H1 (cell line): ENCODE results near the gene PHTF1. TPM values are rescaled to one million over a fixed set of nuclear protein-coding genes. Genes with fewer than 3 reads are reported as not detected.

Source experiments
- CTBP2 ChIP-seq: IDR thresholded peaks from 2 replicates; pipeline ENCODE4 v1.7.0; 2011; ENCODE audit warnings: borderline replicate concordance, mild to moderate bottlenecking, moderate library complexity, mixed read lengths, low read length; ENCODE audit not compliant: insufficient read depth, insufficient read length
- polyA plus RNA-seq, 7 experiments: library from polyadenylated mRNA; depleted of rRNA in 3 of 7; stranded (reverse) in 5 of 7; unstranded in 2 of 7; fragments of >200 nt in 5 of 7; fragments of 200-250 nt in 2 of 7; gene quantifications; 1 replicate in 5 of 7; 2 replicates in 1 of 7; 4 replicates in 1 of 7; pipeline versions ENCODE4 v1.2.1 to v1.2.3, GENCODE V29; 2011 to 2013; ENCODE audit warnings: missing spikeins in 2 of 7, mixed read lengths in 2 of 7
- total RNA-seq: library from RNA; stranded (reverse); fragmentation: NEBNext Ultra II Directional; extraction: Animal tissue kit (Norgen Biotek cat#: 25700); gene quantifications from 2 replicates; pipeline ENCODE4 v1.2.1, GENCODE V29; 2021

Gene PHTF1
- total and polyA plus RNA-seq, 2 of the 8 experiments (the other 6 are each of a cell fraction or from before 2014, with no cell fraction given) = 9.1 to 26.9 TPM

DNA sequence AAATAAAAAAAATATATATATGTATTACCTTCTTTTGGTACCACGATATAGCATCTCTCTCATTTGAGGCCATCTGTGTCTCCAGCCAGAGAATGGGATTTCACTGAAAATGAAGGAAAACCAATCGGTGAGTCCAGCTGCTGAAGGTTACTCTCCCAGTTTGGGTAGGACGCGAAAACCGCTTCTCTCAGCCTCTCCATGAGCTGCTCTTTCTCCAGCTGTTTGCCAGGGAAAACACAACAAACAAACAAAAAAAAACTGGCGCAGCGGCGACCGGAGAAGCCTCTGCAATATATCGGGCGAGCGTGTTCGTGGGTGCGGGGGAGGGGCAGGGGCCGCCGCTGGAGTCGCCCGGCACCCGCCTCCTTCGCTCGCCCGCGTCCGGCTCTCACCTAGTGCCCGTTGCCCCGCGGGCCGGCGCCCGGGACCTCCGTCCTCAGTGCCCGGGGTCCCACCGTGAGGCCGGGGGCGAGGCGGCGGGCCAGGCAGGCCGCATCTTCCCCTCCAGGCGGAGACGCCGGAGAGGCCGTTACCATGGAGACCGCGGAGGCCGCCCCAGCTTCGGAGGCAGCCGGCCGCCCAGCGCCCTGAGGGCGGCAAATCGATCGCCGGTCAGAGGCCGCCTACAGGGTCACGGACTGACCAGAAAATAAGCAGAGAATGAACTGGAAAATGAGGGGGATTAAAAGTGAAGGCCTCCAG lies 504 bp downstream of the PHTF1 start (continued):
- no peak for TF ChIP-seq CTBP2
